ENCODE measurements around the gene ARHGAP5.

Gene ARHGAP5

DNA sequence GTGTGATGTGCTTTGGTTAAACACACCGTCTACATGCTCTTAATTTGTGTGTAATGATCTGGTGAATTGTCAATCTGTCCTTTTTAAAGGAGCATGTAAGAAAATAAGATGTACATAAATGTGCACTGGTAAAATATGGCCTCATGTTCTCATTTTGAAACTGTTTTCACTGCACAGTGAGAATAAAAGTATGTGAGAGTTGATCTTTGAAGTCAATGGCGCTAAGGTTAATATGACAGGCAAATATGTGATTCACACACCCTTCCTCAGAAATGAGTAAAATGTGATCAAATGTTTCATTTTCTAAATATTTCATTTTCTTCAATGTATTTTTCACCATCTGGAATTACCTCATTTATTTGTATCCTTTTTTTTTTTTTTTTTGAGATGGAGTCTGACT is 116.4 kb downstream of the ARHGAP5 start:
- DNase-seq (ENCODE audit: low read depth): no peak
- no peak overlapping the region for H3K4me3 ChIP-seq (ENCODE audit: low read length)
- TF ChIP-seq CTCF (conservative IDR thresholded peaks at IDR 0.05; ENCODE audit: low read depth, low read length): no peak

DNA sequence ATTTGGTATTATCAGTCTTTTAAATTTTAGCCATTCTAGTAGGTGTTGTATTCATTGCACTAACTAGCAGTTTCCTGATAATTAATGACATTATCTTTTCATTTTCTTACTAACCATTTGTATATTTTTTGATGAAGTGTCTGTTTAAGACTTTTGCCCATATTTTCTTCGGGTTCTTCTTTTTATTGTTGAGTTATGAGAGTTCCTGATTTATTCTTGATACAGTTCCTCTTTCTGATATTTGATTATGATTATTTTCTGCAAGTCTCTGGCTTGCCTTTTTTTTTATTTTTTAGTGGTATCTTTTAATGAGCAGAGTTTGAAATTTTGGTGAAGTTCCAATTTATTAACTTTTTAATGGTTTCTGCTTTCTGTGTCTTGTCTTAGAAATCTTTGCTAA is 118.5 kb downstream of the ARHGAP5 start:
- no peak overlapping the region for H3K4me3 ChIP-seq (ENCODE audit: low read length)
- TF ChIP-seq CTCF (conservative IDR thresholded peaks at IDR 0.05; ENCODE audit: low read depth, low read length): no peak
- no peak for DNase-seq (ENCODE audit: low read depth)

- no peak for TF ChIP-seq CTCF (conservative IDR thresholded peaks at IDR 0.05; ENCODE audit: low read depth, low read length)
- no peak overlapping the region for H3K4me3 ChIP-seq (ENCODE audit: low read length)
- no peak for DNase-seq (ENCODE audit: low read depth)
Observed at GRCh38 chr14:32197919-32198318, 120.8 kb downstream of the ARHGAP5 start.

DNA sequence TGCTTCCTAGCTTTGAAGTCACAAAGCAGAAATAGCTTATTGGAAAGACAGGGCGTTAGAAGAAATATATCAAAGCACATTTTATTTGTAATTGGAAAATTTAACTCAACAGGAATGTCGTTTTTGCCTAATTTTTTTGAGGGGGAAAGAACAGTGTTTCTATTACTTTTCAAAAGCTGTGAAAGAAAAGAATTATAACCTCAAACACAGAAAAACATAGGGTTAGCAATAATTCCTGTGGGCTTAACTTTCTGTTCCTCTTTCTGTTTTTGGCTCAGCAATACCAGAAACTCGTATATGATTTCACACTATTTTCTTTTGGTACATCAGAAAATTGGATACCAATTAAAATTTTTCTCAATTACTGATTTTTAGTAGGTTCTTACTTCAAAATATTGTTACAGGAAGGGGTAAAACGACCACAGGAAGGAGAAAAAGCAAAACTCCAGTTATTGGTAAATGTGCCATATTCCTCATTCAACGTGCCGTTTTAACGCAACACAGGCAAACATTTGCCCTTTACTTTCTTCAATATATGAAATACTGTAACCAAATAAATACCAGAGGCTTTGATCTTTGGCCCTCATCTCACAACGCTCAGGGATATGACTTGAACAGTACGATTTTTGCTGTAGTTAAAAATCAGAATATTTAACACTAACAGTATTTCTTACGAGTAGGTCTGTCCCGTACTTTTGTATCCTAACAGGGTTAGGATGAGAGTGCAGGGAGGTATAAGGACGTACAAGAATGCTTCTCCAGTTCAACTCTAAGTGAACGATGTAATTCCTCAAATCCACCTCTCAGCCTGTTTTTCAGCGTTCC is 123.5 kb downstream of the ARHGAP5 start:
- no peak for DNase-seq (ENCODE audit: low read depth)
- no peak for TF ChIP-seq CTCF (conservative IDR thresholded peaks at IDR 0.05; ENCODE audit: low read depth, low read length)
- H3K4me3 ChIP-seq (ENCODE audit: low read length): peak overlapping the region; percentile 86

GRCh38 chr14:32201193-32201815 is 124.2 kb downstream of the ARHGAP5 start:
- no peak for TF ChIP-seq CTCF (conservative IDR thresholded peaks at IDR 0.05; ENCODE audit: low read depth, low read length)
- H3K4me3 ChIP-seq (ENCODE audit: low read length): peak overlapping the region; percentile 86
- DNase-seq (ENCODE audit: low read depth): no peak

GRCh38 chr14:32201816-32202490 is 124.8 kb downstream of the ARHGAP5 start, which contains the start of gene RNU6-7:
RNU6-7 (plus strand) TSS chr14:32202045.
- no peak for TF ChIP-seq CTCF (conservative IDR thresholded peaks at IDR 0.05; ENCODE audit: low read depth, low read length)
- no peak for DNase-seq (ENCODE audit: low read depth)
- peak within 1 kb of the TSS; percentile 86 for H3K4me3 ChIP-seq (ENCODE audit: low read length)
